ENCODE measurements around the gene OR52I1. TPM values are rescaled to one million over a fixed set of nuclear protein-coding genes. Genes with fewer than 3 reads are reported as not detected.

Gene OR52I1
- total RNA-seq, 1 donor from 2014 or later, result not detected

- Mint-ChIP-seq H3K27ac (ENCODE audit: unreplicated experiment) (peak within 1 kb of the TSS; percentile 3), H3K27me3 (ENCODE audit: low read depth, unreplicated experiment) (peaks cover 3% of the 10 kb centered on the region), H3K36me3 (ENCODE audit: low read depth, unreplicated experiment) (no peaks in the 10 kb centered on the region), H3K4me3 (ENCODE audit: unreplicated experiment) (no peak within 1 kb of the TSS), H3K9me3 (ENCODE audit: unreplicated experiment) (no peaks in the 10 kb centered on the region), H3K4me1 (ENCODE audit: low read depth, unreplicated experiment) (peaks cover 10% of the 10 kb centered on the region)
- H3K79me2 ChIP-seq (ENCODE audit: insufficient read depth, low read length), result no peaks in the 10 kb centered on the region
- H3K27ac ChIP-seq (ENCODE audit: low read depth, low read length), result no peak within 1 kb of the TSS
- H3K27me3 ChIP-seq (ENCODE audit: insufficient read depth, low read length), result no peaks in the 10 kb centered on the region
- no peaks in the 10 kb centered on the region for H3K36me3 ChIP-seq (ENCODE audit: insufficient read depth, low read length)
- H3K9me3 ChIP-seq (ENCODE audit: insufficient read depth, low read depth, low read length), result no peaks in the 10 kb centered on the region
- FAIRE-seq (no peak), DNase-seq (ENCODE audit: low read depth) (no peak)
- H3K4me1 ChIP-seq (ENCODE audit: insufficient read depth, low read length), result no peaks in the 10 kb centered on the region
- no peak within 1 kb of the TSS for H3K9ac ChIP-seq (ENCODE audit: low read length)
- no peaks in the 10 kb centered on the region for H4K20me1 ChIP-seq (ENCODE audit: insufficient read depth, low read length)
- no peak within 1 kb of the TSS for H2AFZ ChIP-seq (ENCODE audit: low read depth, low read length)
- no peak within 1 kb of the TSS for H3K4me3 ChIP-seq (ENCODE audit: insufficient read depth, low read depth, low read length)
- TF ChIP-seq CTCF (IDR thresholded peaks at IDR 0.05; ENCODE audit: insufficient read depth, low read depth, low read length) (no peak), EZH2 (IDR thresholded peaks at IDR 0.05; ENCODE audit: insufficient read depth, low read length) (no peak)
- no peak within 1 kb of the TSS for H3K4me2 ChIP-seq (ENCODE audit: low read length)
Observed at GRCh38 chr11:4643682-4644081, 49.8 kb downstream of the OR52I1 start, which contains the start of gene OR51E1. TSS of gene OR51E1 (plus strand) at chr11:4643982. CDS start at chr11:4652527, 8,545 bp downstream.

GRCh38 chr11:4644233-4644632 is 50.4 kb downstream of the OR52I1 start:
- Histone ChIP-seq H3K4me2 (ENCODE audit: low read length) (no peak overlapping the region), H4K20me1 (ENCODE audit: insufficient read depth, low read length) (no peaks in the 10 kb centered on the region), H3K4me3 (ENCODE audit: insufficient read depth, low read depth, low read length) (no peak overlapping the region), H3K27me3 (ENCODE audit: insufficient read depth, low read length) (no peaks in the 10 kb centered on the region), H3K79me2 (ENCODE audit: insufficient read depth, low read length) (no peaks in the 10 kb centered on the region), H3K4me1 (ENCODE audit: insufficient read depth, low read length) (no peaks in the 10 kb centered on the region), H3K36me3 (ENCODE audit: insufficient read depth, low read length) (no peaks in the 10 kb centered on the region), H2AFZ (ENCODE audit: low read depth, low read length) (no peak overlapping the region), H3K9me3 (ENCODE audit: insufficient read depth, low read depth, low read length) (no peaks in the 10 kb centered on the region), H3K27ac (ENCODE audit: low read depth, low read length) (no peak overlapping the region), H3K9ac (ENCODE audit: low read length) (no peak overlapping the region)
- no peak overlapping the region for H3K4me3 Mint-ChIP-seq (ENCODE audit: unreplicated experiment)
- no peak for TF ChIP-seq CTCF (IDR thresholded peaks at IDR 0.05; ENCODE audit: insufficient read depth, low read depth, low read length)
- no peak for TF ChIP-seq EZH2 (IDR thresholded peaks at IDR 0.05; ENCODE audit: insufficient read depth, low read length)
- H3K4me1 Mint-ChIP-seq (ENCODE audit: low read depth, unreplicated experiment), result peaks cover 10% of the 10 kb centered on the region
- H3K9me3 Mint-ChIP-seq (ENCODE audit: unreplicated experiment), result no peaks in the 10 kb centered on the region
- DNase-seq (ENCODE audit: low read depth), result no peak
- peaks cover 3% of the 10 kb centered on the region for H3K27me3 Mint-ChIP-seq (ENCODE audit: low read depth, unreplicated experiment)
- FAIRE-seq, result no peak
- H3K36me3 Mint-ChIP-seq (ENCODE audit: low read depth, unreplicated experiment), result no peaks in the 10 kb centered on the region
- peak overlapping the region; percentile 3 for H3K27ac Mint-ChIP-seq (ENCODE audit: unreplicated experiment)

Other genes with a start within 250 kb of the OR52I1 start
- gene OR52B4, start 225.7 kb upstream of the OR52I1 start, total RNA-seq, result not detected in 2 replicates
- 42.4 and 48.0 TPM in 2 replicates for gene TRIM21, start 200.3 kb upstream of the OR52I1 start, total RNA-seq
- 0.23 TPM in 1 of 2 replicates, not detected in the other for gene OR52K2, start 144.7 kb upstream of the OR52I1 start, total RNA-seq
- 0.14 and 0.20 TPM in 2 replicates for gene OR52K1, start 111.4 kb upstream of the OR52I1 start, total RNA-seq
- not detected in 2 replicates for gene OR52M1, start 48.8 kb upstream of the OR52I1 start, total RNA-seq
- gene OR52I2, start 12.3 kb upstream of the OR52I1 start, total RNA-seq, result not detected in 2 replicates
- 10.7 and 11.5 TPM in 2 replicates for gene TRIM68, start 14.2 kb downstream of the OR52I1 start, total RNA-seq
- not detected in 2 replicates for gene OR51D1, start 43.4 kb downstream of the OR52I1 start, total RNA-seq
- not detected in 2 replicates for gene OR51E1, start 49.9 kb downstream of the OR52I1 start, total RNA-seq
- 0.27 and 0.38 TPM in 2 replicates for gene OR51E2, start 103.8 kb downstream of the OR52I1 start, total RNA-seq
- gene MMP26, start 110.7 kb downstream of the OR52I1 start, total RNA-seq, result not detected in 2 replicates
- gene OR51F1, start 175.9 kb downstream of the OR52I1 start, total RNA-seq, result not detected in 2 replicates
- not detected in 2 replicates for gene OR52R1, start 210.3 kb downstream of the OR52I1 start, total RNA-seq
- not detected in 2 replicates for gene OR51F2, start 227.3 kb downstream of the OR52I1 start, total RNA-seq

All from astrocyte (in vitro differentiated cells and primary cell).